Naive thymus-derived CD8-positive, alpha-beta T cell (primary cell): ENCODE data around the gene VRTN. TPM values are rescaled to one million over a fixed set of nuclear protein-coding genes. Genes with fewer than 3 reads are reported as not detected.
"Not testable (repeated sequence)": the region's sequence is repeated elsewhere in the genome, so short reads cannot be mapped to it uniquely, and the experiment has no call there.

ENCODE experiments used
- ATAC-seq, 2 donors: fragments of 150-1000 bp; cut with Tn5 transposase in 1 of 2; sonication (Bioruptor Pico), chemical (Tn5 transposase) in 1 of 2; 1 replicate in 1 of 2; 2 replicates in 1 of 2; pipeline ENCODE4 v1.10.0; 2021; ENCODE audit warnings: mild to moderate bottlenecking in 2 of 2, moderate library complexity in 2 of 2
- POLR2A ChIA-PET: fragments of 350-600 bp; sonication (Branson Sonifier 250); formaldehyde crosslinking; loops from one replicate; lab custom pipeline; 2021; ENCODE audit warnings: antibody characterized with exemption; lab: Charles Lee
- DNase-seq, 10 donors: peaks; one replicate each; pipeline versions ENCODE4 v3.0.0 to v3.0.0-alpha.2; 2020 to 2022
- H3K27ac Mint-ChIP-seq, 10 donors: one replicate each; pipeline ENCODE4 v1.8.0; 2020 to 2022; ENCODE audit warnings: mild to moderate bottlenecking in 10 of 10, mixed read lengths in 10 of 10, moderate library complexity in 4 of 10, inconsistent platforms in 1 of 10
- H3K27me3 Mint-ChIP-seq, 5 donors: one replicate each; pipeline ENCODE4 v1.8.0; 2021 to 2022; ENCODE audit warnings: mixed read lengths in 5 of 5
- H3K36me3 Mint-ChIP-seq, 3 donors: one replicate each; pipeline ENCODE4 v1.8.0; 2020 to 2022; ENCODE audit warnings: mixed read lengths in 3 of 3, mild to moderate bottlenecking in 2 of 3, inconsistent platforms in 1 of 3
- H3K4me1 Mint-ChIP-seq, 4 donors: one replicate each; pipeline ENCODE4 v1.8.0; 2021 to 2022; ENCODE audit warnings: mixed read lengths in 4 of 4
- H3K4me3 Mint-ChIP-seq, 10 donors: one replicate each; pipeline ENCODE4 v1.8.0; 2020 to 2022; ENCODE audit warnings: mild to moderate bottlenecking in 10 of 10, mixed read lengths in 10 of 10, moderate library complexity in 6 of 10, inconsistent platforms in 1 of 10
- H3K9me3 Mint-ChIP-seq, 9 donors: one replicate each; pipeline ENCODE4 v1.8.0; 2020 to 2022; ENCODE audit warnings: mixed read lengths in 9 of 9, mild to moderate bottlenecking in 3 of 9, inconsistent platforms in 1 of 9, moderate library complexity in 1 of 9
- polyA plus RNA-seq, 3 donors: library from polyadenylated mRNA; unstranded; fragments of 300-500 nt; fragmentation: Illumina TruSeq; gene quantifications; one replicate each; pipeline ENCODE4 v1.2.3, GENCODE V29; 2021
- total RNA-seq, 8 experiments: library from RNA in 2 of 8; stranded (reverse) in 2 of 8; gene quantifications; one replicate each; pipeline ENCODE4 v1.2.3 and lab custom pipeline; 2021 to 2026

VRTN gene
- total and polyA plus RNA-seq, 5 experiments from 2014 or later = not detected

DNA sequence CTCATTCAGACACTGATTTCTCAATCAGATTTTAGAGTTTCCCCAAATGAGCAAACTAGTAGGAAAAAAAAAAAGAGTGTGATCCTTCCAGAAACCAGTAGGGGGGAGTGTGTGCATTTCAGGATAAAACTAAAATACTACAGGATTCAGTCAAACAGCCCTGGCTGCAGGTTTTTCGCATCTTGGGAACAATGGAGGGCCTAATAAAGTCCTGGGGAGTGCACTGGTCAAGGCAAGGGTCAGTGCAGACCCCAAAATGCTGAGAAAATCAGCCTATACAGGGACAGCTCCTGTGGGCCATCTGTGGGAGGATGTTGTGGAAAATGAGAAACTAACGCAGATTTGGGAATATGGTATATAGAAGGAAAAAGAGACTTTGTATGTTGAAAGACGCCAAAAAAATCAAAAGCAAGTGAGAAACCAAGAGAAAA lies 23.3 kb upstream of the VRTN start:
- DNase-seq = no peak
- ATAC-seq = no peak
- Mint-ChIP-seq H3K36me3 (no peaks in the 10 kb centered on the region), H3K4me1 (no peaks in the 10 kb centered on the region), H3K9me3 (no peaks in the 10 kb centered on the region), H3K4me3 (no peak overlapping the region), H3K27ac (no peak overlapping the region), H3K27me3 (peaks cover 11 to 29% (median 14%) of the 10 kb centered on the region in 5 donors)
- POLR2A ChIA-PET = no interaction called here

DNA sequence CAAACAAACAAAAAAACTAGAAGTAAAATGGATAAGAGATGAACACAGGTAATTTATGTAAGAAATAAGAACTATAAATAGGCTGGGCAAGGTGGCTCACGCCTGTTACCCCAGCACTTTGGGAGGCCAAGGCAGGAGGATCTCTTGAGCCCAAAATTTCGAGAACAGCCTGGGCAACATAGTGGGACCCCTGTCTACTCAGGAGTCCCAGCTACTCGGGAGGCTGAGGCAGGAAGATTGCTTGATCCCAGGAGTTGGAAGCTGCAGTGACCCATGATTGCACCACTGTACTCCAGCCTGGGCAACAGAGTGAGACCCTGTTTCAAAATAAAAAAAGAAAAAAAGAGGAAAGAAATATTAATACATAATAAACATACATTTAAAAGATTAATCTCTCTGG lies 22.8 kb upstream of the VRTN start:
- no peaks in the 10 kb centered on the region for H3K4me1 Mint-ChIP-seq
- H3K27me3 Mint-ChIP-seq = peaks cover 11 to 29% (median 15%) of the 10 kb centered on the region in 5 donors
- no peaks in the 10 kb centered on the region for H3K36me3 Mint-ChIP-seq
- H3K4me3 Mint-ChIP-seq = no peak overlapping the region
- no peak for ATAC-seq
- H3K9me3 Mint-ChIP-seq = no peaks in the 10 kb centered on the region
- POLR2A ChIA-PET = no interaction called here
- no peak for DNase-seq
- H3K27ac Mint-ChIP-seq = no peak overlapping the region

DNA sequence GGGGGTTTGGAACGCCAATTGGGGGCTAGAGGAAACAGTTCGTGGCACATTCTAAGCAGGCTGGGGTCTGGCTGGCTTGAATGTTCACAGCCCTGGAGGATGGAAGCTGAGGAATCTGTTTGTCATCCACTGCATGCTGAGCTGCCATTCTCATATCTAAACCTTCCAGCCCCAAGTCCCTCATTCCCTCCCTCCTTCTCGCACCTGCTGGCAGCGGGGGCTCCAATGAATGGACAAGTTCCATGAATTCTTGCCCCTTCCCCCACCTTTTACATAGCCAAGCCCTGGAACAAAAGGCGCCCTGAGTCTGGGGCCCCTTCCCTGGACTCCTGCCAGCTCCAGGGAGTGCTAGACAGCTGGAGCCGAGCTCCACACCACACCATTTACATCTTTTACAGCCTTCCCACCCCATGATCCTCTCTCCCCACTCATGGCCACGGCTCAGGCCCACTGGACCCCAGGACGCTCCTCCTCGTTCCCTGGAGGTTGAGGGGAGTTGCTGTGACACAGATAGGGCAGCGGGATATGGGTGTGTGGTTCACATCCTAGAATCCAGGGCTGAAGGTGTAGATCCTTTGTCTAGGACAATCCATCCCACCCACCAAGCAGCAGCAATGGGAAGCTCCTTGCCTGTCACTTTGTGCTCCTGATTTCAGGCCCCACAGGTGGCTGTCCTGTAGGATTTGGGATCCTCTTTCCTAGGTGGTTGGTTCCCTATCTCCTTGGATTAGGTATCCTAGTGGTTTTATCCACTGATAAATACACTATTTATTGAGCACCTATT lies 21.7 kb upstream of the VRTN start:
- DNase-seq = no peak
- Mint-ChIP-seq H3K36me3 (no peaks in the 10 kb centered on the region), H3K4me1 (no peaks in the 10 kb centered on the region), H3K27me3 (peaks cover 6 to 20% (median 8%) of the 10 kb centered on the region in 5 donors), H3K4me3 (no peak overlapping the region), H3K9me3 (no peaks in the 10 kb centered on the region), H3K27ac (peak overlapping the region in 1 of 10 donors; percentile 37)
- POLR2A ChIA-PET = no interaction called here
- ATAC-seq = no peak

DNA sequence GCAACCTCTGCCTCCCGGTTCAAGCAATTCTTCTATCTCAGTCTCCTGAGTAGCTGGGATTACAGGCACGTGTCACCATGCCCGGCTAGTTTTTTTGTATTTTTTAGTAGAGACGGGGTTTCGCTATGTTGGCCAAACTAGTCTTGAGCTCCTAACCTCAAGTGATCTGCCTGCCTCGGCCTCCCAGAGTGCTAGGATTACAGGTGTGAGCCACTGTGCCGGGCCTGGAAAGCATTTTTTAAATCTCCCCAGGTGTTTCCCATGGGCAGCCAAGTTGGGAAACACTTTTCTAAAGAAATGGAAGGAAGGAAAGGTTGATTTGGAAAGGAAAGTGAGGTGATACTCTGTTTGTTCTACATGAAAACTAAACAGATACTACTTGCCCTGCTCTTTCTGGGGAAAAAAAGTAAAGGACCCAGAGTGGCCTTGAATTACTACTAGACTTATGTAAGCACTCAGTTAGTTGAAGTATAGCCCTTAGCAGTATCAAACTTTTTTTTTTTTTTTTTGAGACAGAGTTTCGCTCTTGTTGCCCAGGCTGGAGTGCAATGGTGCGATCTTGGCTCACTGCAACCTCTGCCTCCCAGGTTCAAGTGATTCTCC lies 18.2 kb upstream of the VRTN start:
- H3K36me3 Mint-ChIP-seq, H3K27ac Mint-ChIP-seq, H3K4me1 Mint-ChIP-seq, DNase-seq, H3K9me3 Mint-ChIP-seq, POLR2A ChIA-PET, H3K4me3 Mint-ChIP-seq, ATAC-seq: not testable (repeated sequence)
- peaks cover 6 to 16% (median 6%) of the 10 kb centered on the region in 5 donors for H3K27me3 Mint-ChIP-seq

DNA sequence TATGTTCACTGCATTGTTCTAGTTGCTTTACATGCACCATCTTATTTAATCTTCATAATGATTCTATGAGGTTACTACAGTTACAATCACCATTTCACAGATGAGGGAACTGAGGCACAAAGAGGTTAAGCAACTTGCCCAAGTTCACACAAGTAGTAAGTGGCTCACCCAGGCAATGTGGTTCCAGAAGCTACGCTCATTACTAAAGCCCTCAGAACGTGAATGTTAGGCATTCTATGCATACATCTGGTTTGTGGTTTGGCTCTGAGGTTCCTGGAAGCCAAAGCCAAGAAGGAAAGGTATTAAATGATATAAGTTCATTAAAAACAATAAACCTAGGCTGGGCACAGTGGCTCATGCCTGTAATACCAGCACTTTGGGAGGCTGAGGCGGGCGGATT lies 14.4 kb upstream of the VRTN start:
- Mint-ChIP-seq H3K9me3 (no peaks in the 10 kb centered on the region), H3K36me3 (no peaks in the 10 kb centered on the region), H3K27me3 (peaks cover 5 to 11% (median 6%) of the 10 kb centered on the region in 5 donors), H3K4me3 (no peak overlapping the region), H3K4me1 (no peaks in the 10 kb centered on the region), H3K27ac (no peak overlapping the region)
- no peak for ATAC-seq
- POLR2A ChIA-PET = no interaction called here
- DNase-seq = no peak

DNA sequence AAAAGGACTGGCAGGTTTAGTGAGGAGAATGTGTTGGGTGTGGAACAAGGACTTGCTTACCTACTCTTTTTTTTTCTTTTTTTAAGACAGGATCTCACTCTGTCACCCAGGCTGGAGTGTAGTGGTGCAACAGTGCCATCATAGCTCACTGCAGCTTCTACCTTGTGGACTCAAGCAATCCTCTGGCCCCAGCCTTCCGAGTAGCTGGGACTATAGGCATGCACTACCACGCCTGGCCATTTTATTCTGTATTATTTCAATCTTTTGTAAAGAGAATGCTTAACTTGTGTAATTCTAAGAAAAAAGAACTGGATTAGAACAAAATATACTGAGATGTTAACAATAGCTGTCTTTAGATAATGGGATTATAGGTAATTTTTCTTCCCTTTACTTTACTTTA lies 1.9 kb upstream of the VRTN start:
- H3K9me3 Mint-ChIP-seq = no peaks in the 10 kb centered on the region
- DNase-seq = no peak
- POLR2A ChIA-PET = no interaction called here
- no peak overlapping the region for H3K27ac Mint-ChIP-seq
- no peak overlapping the region for H3K4me3 Mint-ChIP-seq
- no peaks in the 10 kb centered on the region for H3K4me1 Mint-ChIP-seq
- no peaks in the 10 kb centered on the region for H3K36me3 Mint-ChIP-seq
- ATAC-seq = no peak
- peaks cover 0 to 8% (median 2%) of the 10 kb centered on the region in 5 donors for H3K27me3 Mint-ChIP-seq

DNA sequence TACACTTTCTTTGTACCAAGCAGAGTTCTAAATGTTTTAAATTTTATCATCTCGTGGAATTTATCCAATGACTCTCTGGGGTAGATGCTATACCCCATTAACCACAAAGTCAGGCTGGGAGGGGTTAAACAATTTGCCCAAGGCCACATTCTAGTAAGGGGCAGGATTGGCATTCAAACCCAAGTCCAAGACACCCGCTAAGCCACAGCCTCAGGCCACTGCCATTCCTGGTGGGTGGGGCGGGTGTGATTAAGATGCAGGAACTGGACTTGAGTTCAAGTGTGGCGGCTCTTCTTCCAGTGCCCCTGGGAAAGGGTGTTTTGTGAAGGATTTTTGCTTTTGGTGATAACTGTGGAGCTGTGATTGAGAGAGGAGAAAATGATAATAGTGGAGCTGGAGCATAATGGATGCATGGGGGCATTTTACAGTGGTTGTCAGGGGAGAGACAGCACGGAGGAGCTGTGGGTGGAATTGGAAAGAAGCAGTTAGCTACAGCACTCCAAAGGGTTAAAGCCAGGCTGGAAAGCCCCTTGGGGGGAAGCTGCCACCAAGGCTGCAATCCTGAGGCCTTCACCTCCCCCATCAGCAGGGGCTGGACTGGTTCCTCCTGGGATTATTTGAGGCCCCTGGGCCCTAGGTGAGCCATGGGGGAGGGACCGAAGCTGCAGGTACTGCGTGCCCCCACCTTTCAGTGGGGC lies 1.0 kb upstream of the VRTN start:
- POLR2A ChIA-PET = no interaction called here
- Mint-ChIP-seq H3K27me3 (peaks cover 0 to 8% (median 2%) of the 10 kb centered on the region in 5 donors), H3K4me1 (no peaks in the 10 kb centered on the region), H3K4me3 (peak overlapping the region in 1 of 10 donors; percentile 10), H3K27ac (no peak overlapping the region), H3K36me3 (no peaks in the 10 kb centered on the region), H3K9me3 (no peaks in the 10 kb centered on the region)
- ATAC-seq (no peak), DNase-seq (no peak)

DNA sequence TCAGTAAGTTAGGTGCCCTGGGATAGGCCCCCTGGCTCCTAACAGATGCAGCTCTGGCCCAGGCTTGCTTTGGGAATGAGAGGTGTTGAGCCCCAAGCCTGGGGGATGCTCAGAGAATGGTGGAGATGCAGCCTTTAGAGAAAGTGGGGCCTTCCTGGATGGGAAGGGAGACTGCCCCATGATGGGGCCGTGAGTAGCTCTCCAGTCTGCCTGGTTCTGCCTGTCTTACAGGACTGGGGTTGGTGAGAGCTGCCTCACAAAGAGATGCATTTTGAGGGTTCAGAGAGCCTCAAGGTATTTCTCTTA lies 523 bp upstream of the VRTN start:
- ATAC-seq (no peak), DNase-seq (no peak)
- Mint-ChIP-seq H3K9me3 (no peaks in the 10 kb centered on the region), H3K4me1 (no peaks in the 10 kb centered on the region), H3K27me3 (peaks cover 0 to 8% (median 5%) of the 10 kb centered on the region in 5 donors), H3K36me3 (no peaks in the 10 kb centered on the region), H3K4me3 (no peak overlapping the region), H3K27ac (no peak overlapping the region)
- POLR2A ChIA-PET = no interaction called here

DNA sequence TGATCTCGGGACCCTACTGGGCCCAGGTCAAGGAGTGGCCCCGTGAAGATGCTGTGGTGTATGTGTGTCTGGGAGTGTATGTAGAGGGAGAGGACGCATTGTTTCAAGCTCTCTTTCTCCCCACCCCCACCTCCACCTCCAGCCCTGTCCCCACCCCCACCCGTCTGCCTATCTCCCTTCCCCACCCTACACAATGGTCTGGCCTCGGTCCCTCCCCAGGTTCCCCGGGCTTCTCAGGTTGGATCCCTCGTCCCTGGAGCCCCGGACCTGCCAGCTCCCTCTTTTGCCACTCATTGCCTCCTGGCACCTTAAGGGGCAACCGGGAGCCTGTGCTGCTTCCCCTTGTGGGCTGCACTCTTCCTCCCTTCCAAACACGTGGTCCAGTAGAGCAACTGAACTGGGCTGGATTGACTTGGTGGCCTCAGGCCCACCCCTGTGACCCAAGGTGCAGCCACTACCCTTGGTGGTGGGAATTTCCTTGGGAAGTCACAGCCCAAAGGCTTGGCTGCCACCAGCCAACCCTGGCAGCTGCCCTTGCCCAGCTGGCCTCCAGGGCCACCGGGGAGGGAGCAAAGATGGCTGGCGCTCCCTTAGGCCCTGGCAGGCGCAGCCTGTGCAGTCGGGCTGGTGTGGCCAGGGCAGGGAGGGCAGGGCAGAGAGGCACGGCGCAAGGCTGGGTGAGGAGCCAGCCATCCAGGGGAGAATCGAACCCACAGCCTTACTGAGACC lies 628 bp downstream of the VRTN start:
- peaks cover 0 to 8% (median 2%) of the 10 kb centered on the region in 5 donors for H3K27me3 Mint-ChIP-seq
- no peak overlapping the region for H3K4me3 Mint-ChIP-seq
- no peaks in the 10 kb centered on the region for H3K36me3 Mint-ChIP-seq
- H3K4me1 Mint-ChIP-seq = no peaks in the 10 kb centered on the region
- DNase-seq (no peak), ATAC-seq (no peak)
- H3K27ac Mint-ChIP-seq = no peak overlapping the region
- H3K9me3 Mint-ChIP-seq = no peaks in the 10 kb centered on the region
- POLR2A ChIA-PET = no interaction called here

DNA sequence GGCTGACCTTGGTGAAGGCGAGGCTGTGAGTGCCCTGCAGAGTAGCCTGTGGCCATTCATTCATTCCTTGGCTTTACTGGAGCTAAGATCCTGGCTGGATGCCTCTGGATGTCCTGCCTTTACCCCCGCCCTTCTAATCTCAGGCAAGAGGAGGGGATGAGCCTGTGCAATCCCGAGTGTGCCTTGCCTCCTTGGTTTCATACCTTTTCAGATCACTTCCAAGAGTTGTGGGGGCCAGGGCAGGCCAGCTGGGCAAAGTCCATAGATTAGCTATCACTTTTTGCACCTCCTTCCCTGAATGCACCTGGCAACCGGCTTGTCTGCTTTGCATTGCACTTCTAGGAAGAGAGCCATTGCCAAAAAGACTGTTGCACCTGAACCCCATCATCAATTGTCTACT lies 1.5 kb downstream of the VRTN start:
- Mint-ChIP-seq H3K9me3 (no peaks in the 10 kb centered on the region), H3K36me3 (no peaks in the 10 kb centered on the region), H3K4me3 (no peak overlapping the region), H3K27ac (no peak overlapping the region), H3K27me3 (peaks cover 0 to 8% (median 2%) of the 10 kb centered on the region in 5 donors), H3K4me1 (no peaks in the 10 kb centered on the region)
- no peak for ATAC-seq
- POLR2A ChIA-PET = no interaction called here
- DNase-seq = no peak

DNA sequence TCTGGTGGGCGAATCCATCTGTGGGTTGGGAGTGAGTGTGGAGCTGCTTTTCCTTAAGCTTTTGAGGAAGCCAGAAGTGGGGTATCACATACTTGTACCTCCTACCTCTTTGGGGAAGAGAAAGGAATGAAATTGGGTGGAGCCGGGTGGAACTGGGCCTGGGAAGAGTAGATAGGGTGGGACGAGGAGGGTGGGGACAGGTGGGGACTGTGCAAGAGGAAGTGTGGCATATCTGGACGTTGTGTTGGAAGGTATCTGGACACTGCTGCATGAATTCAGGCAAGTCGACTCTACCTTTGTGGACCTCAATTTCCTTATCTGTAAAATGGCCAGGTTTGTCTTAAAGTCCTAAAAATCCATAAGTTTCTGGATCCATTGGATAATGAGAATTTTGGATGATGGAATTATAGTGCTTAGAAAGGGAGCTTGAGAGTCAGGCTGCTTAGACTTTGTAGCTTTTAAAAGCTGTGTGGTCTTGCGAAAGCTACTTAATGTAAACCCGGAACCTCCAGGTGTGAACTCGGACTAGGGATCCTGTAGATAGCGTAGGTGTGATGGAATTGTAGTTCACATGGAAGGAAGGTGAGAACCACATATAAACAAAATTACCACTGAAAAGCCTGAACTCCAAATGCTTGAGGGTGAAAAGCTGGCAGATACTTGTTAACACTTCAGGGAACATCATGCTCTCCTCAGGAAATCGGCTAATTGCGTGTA lies 2.1 kb downstream of the VRTN start:
- peaks cover 0 to 8% (median 2%) of the 10 kb centered on the region in 5 donors for H3K27me3 Mint-ChIP-seq
- no peak overlapping the region for H3K4me3 Mint-ChIP-seq
- no peak for ATAC-seq
- POLR2A ChIA-PET = no interaction called here
- H3K27ac Mint-ChIP-seq = peak overlapping the region in 1 of 10 donors; percentile 22
- H3K4me1 Mint-ChIP-seq = no peaks in the 10 kb centered on the region
- H3K9me3 Mint-ChIP-seq = no peaks in the 10 kb centered on the region
- H3K36me3 Mint-ChIP-seq = no peaks in the 10 kb centered on the region
- DNase-seq = no peak

DNA sequence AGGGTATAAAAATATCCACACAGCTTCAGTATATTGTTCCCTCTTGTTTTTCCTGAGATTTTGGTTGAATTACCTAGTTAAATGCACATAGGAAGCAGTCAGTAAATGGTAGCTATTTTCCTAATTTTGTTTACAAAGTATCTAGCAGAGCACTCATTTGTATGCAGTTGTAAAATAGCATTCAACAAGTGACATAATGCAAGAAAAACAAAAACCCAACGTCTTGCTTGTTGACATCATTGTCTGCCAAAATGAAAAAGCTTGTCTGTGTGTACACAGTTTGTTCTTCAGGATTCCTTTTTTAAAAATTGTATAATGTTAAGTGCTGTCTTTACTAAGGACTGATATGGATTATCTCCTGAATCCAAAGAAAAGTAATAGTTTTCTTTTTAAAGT lies 2.7 kb downstream of the VRTN start:
- POLR2A ChIA-PET = no interaction called here
- H3K36me3 Mint-ChIP-seq = no peaks in the 10 kb centered on the region
- no peak overlapping the region for H3K4me3 Mint-ChIP-seq
- DNase-seq = no peak
- ATAC-seq = no peak
- H3K9me3 Mint-ChIP-seq = no peaks in the 10 kb centered on the region
- no peaks in the 10 kb centered on the region for H3K4me1 Mint-ChIP-seq
- no peak overlapping the region for H3K27ac Mint-ChIP-seq
- peaks cover 0 to 8% (median 2%) of the 10 kb centered on the region in 5 donors for H3K27me3 Mint-ChIP-seq
